DMS153 treated with DMSO at 0.1 percent for 48 hours (cell line): ENCODE data around the gene TPK1.
"Not testable (repeated sequence)": the region's sequence is repeated elsewhere in the genome, so short reads cannot be mapped to it uniquely, and the experiment has no call there.

Experiments used
- DNase-seq: peaks from one replicate; lab custom pipeline; 2025; ENCODE audit not compliant: unreplicated experiment; lab: John Stamatoyannopoulos, UW

Gene TPK1

DNA sequence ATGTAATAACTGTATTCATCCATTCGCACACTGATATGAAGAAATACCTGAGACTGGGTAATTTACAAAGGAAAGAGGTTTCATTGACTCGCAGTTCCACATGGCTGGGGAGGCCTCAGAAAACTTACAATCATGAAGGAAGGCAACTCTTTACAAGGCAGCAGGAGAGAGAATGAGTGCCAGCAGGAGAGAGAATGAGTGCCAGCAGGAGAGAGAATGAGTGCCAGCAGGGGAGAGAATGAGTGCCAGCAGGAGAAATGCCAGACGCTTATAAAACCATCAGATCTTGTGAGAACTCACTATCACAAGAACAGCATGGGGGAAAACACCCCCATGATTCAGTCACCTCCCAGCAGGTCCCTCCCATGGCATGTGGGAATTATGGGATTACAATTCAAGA, 58.0 kb downstream of the TPK1 start:
- not testable (repeated sequence) for DNase-seq

DNA sequence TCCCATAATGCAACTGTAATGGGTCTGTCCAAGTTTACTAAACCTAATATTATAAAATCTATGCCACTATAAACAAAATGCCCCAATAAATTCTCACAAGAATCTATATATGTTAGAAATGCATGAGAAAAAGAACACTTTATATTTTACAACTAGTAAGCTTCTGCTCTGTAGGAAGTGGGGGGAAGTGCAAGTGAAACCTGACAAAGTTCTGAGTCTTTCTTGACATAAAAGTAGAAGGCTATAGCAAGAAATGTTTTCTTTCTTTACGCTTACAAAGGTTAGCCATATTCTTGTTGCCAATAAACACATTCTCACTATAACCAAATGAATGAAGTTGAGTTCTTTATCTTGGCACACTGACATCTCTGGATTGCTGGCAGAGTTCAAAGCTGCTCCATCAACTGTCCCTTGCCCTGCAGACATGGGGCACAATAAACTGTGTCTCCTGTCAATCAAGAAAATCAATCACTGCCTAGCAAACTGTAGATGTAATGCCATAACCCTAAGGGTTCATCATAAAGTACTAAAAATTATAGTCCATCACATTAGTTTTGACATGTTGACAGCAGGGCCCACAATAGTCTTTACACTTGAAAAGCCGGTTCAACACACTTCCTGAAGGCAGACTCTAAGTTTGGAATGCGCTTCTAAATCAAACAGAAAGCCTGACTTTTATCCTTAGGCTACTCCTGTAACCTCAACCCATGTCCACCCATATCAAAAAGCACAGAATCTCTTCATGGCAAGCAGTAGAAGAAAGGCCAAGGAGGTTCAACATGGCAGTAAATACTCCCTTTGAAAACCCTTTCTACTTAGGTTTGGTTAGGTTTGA, 58.6 kb downstream of the TPK1 start:
- no peak for DNase-seq

DNA sequence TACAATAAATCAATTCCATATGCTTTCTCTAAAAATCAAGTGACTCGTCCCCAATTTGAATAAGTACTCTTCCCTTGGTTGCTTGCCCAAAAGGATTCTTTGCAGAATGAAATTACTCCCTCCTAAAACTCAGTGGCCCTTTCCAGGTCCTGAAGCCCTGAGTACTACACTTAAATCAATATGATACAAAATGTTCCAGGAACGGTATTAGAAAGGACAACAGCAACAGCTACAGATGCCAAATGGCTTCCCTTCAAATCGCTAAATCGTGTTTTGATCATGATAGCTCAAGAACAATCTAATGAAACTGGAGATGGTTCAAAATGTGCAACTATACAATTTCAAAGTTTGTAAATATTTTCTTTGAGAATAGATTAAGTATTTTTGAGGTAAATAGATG, 59.4 kb downstream of the TPK1 start:
- DNase-seq, result no peak

DNA sequence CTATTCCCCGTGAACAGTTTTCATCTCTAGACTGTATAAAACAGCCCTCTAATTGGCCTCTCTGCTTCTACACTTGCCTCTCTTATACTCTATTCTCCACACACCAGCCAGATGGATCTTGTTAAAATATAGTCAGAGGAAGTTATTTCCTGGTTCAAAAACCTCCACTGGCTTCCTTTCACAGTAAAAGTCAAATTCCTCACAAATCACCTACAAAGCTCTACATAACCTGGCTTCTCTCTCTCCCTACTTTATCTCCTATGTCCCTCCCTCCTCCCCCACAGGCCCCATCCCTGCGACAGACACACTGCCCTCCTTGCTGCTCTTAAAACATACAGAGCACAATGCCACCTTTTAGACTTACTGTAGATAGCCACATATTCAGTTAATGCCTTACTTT, 60.1 kb downstream of the TPK1 start:
- DNase-seq, result no peak

DNA sequence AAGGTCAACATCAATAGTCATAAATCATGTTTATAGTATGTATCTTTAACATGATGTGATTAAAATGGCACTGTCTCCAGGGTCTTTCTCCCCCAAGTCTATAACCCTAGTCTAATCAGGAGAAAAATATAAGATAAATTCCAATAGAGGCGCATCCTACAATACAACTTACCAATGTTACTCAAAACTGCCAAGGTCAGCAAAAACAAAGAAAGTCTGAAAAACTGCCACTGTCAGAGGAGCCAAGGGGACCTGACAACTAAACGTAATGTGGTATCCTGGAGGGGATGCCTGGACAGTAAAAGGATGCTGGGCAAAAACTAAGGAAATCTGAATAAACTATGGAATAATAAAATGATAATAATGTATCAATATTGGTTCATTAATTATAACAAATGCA, 63.9 kb downstream of the TPK1 start:
- no peak for DNase-seq

DNA sequence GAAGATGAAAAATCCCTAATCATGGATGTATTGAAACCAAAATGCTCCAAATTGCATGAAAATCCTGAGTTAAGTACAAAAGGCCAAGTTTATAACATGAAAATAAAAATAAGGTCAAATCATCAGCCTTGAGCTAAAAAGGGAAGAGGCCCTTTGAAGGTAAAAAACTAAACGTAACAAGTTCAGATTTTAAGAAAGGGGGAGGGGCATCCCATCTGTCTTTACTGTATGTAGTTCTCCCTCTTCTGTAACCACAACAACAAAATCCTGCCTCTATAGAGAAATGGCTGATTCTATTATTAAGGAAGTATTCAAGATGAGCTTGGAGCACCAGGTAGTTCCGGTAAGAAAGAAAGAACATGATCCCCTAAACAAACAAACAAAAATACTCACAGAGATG, 64.7 kb downstream of the TPK1 start:
- no peak for DNase-seq

DNA sequence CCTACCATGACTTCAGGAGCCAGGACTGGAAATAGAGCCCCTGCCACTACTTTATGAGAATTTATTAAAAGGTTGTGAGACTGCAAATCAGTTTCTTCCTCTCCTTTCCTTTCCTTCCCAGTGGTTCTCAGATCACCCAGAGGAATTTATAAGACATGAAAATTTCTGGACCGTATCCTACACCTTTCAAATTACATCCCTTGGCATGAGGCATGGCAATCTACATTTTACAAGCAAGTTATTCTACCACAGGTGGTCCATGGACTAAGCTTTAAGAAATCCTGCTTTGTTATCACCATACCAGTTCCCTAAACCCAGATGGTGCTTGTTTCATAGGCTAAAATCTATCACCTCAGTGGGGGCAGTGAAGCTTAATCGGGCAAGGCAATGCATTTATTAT, 66.5 kb downstream of the TPK1 start:
- no peak for DNase-seq

DNA sequence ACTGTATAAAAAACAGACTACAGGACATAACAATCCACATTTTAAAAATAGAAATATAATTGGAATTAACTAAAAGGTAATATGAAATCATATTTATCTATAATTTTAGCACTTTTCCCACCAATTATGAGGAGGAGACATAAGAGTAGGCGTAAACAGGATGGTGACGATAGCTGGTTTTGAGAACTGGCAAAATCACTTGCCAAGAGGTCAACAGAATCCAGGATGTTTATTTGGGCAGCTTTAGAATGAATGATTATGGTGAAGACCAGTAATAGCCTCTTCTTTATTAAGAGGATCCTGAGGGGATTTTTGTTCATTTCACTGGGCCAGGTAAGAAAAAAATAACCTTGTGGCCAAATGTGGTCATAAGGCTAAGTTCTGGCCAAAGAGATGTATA, 67.2 kb downstream of the TPK1 start:
- no peak for DNase-seq

DNA sequence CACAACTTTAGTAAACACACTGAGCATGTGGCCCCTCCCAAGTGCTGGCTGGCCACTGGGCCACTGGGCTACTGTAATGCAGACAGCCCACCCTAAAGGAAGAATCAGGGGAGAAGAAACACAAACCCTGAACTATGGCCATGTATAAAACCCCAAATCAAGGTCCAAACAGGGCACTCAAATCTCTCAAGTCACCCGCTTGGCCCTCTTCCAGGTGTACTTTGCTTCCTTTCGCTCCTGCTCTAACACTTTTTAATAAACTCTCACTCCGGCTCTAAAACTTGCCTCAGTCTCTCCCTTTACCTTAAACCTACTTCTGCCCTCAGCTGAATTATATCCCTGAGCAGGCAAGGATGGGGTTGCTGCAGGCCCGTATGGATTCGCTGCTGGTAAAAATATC, 72.6 kb downstream of the TPK1 start:
- no peak for DNase-seq

DNA sequence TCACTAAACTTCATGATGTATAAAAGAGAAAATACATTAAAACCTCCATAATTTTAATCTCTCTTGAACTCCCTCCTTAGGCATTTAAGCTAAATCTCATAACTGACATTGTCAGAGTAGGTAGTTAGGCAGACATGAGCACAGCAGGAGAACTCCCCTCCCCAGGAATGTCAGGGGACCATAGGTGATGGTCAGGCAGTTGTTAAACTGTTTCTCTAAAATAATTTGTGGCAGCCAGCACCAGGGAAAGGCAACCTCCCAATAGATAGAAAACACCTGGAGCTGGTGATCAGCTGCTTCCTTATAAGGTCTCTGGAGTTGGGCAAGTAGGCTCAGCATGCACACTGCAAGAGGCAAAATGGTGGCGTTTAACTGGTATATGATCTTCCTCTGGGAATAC, 73.0 kb downstream of the TPK1 start:
- DNase-seq, result no peak

DNA sequence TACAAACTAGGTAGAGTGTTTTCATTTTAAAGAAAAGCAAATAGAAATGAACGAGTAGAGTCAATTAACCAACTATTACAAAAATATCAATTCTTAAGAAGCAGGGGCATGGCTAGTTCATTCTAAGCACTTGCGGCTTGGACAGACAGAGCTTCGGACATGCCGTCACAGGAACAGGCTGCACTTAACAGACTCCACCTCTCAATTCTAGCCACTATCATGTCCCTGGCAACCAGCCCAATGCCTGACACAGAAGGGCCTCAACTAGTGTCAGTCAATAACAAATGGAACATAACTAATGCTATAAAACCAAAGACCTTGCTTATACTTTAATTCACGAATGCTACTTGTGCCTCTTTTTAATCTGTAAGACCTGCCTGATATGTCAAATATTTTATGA, 74.4 kb downstream of the TPK1 start:
- no peak for DNase-seq

DNA sequence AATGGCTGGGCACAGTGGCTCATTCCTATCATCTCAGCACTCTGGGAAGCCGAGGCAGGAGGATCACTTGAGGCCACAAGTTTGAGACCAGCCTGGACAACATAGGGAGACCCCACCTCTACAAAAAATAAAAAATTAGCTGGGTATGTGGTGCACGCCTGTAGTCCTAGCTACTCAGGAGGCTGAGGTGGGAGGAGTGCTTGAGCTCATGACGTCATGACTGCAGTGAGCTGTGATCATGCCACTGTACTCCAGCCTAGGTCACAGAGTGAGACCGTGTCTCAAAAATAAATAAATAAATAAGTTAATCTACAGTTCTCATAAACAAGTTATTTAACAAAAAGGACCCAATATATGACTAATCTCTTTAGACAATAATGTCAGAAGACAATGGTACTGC, 76.2 kb downstream of the TPK1 start:
- no peak for DNase-seq

DNA sequence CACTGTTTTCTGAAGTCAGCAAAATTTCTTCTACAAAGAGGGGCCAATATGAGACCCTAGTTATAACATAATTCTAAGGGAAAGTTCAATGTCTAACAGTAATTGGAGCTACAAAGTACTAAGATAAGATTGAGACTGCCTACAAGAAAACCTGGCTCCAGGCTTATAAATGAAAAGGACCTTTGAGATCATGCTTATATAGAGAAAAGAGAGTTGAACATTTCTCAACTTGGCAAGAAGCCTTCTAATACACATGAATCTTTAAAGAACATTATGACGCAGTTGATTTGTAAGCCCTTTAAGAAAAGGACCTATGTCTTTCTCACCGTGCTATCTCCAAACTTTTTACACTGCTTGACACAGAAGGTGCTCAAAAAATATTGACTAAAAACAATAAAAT, 87.9 kb downstream of the TPK1 start:
- no peak for DNase-seq

DNA sequence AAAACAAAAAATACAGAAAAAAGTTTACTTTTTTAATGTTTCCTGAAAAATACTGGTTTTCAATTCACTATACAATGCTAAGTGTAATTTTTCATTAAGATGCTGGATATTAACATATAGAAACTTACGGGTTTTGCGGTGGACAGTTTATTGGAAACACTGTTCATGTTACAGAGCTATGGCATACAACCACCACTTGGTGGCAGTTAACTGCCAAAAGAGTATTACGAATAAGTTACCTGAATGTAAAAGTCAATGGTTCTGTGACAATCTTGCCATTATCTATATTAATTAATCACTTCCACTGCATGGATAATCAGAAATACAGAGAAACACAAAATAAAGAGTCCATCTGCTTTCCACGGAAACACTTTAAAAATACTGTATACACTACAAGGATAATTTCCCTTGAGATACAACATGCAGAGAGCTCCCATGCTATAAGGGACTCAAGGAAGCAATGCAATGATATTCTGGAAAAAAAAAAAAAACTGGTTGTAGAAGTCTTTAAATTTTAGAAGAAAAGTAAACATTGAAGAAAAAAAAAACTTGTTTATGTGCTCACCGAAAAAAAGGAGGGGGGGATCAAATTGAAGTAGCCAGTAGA, 97.0 kb downstream of the TPK1 start:
- peak; percentile 9 for DNase-seq

DNA sequence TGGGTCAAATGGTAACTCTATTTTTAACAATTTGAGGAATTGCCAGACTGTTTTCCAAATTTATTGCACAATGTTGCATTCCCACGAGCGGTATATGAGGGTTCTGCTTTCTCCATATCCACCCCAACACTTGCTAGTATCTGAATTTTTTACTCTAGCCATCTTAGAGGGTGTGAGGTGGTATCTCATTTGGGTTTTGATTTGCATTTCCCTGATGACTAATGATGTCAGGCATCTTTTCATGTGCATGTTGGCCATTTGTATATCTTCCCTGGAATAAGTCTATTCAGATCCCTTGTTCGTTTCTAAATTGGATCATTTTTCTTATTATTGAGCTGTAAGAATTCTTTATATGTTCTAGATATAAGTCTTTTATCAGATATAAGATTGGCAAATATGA, 97.7 kb downstream of the TPK1 start:
- DNase-seq, result no peak

DNA sequence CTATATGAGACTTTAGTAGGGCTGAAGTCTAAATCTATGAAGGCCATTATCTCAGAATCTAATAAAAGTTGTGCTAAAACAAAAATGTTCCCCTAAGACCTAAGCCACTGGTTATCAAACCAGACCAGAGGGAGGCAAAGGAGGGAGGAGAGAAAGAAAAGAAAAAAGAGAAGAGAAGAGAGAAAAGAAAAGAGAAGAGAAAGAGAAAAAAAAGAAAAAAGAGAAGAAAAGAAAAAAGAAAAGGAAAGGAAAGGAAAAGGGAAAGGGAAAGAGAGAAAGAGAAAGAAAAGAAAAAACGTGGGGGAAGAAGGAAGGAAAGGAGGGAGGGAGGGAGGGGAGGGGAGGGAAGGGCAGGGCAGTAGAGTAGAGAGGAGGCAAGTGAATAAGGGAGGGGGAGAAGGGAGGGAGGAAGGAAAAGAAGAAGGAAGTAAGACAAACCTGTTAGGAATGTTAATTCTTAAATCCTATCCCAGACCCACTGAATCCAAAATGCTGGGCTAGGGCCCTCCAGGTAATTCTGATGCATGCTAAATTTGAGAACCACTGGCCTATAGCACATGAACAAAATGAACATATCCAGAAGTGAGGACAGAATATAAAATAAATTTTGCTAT, 98.9 kb downstream of the TPK1 start:
- no peak for DNase-seq

DNA sequence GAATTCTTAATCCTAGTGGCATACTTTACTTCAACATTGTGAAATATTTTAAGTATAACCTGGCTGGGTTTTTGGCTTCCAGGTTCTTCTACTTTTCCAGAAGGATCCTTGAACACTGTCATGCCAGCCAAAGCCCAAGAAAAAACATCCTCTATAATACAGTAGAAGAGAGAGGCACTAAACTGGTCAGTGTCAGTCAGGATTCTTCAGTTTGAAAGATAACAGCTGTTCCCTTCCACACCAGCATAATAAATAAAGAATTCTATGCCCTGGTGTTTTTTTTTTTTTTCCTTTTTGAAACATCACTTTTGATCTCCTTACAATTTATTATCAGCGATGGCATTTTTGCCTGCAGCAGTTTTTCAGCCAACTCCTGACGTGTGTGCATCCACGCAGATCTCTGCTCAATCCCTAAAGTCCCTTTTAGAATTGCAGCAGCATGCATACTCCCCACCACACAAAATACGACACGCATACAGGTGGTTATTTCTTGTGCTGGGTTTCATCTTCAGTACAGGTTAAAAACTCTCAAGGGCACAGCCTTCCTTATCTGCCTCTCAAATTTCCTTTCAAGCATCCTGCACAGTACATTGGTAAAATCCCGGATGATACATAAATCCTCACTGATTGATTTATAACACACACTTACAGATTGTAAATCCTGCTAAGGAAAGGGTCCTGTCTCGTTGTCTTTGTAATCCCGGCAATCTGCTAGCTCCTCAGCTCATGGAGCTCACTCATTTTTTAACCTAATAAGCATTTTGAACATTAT, 100.2 kb downstream of the TPK1 start:
- no peak for DNase-seq

DNA sequence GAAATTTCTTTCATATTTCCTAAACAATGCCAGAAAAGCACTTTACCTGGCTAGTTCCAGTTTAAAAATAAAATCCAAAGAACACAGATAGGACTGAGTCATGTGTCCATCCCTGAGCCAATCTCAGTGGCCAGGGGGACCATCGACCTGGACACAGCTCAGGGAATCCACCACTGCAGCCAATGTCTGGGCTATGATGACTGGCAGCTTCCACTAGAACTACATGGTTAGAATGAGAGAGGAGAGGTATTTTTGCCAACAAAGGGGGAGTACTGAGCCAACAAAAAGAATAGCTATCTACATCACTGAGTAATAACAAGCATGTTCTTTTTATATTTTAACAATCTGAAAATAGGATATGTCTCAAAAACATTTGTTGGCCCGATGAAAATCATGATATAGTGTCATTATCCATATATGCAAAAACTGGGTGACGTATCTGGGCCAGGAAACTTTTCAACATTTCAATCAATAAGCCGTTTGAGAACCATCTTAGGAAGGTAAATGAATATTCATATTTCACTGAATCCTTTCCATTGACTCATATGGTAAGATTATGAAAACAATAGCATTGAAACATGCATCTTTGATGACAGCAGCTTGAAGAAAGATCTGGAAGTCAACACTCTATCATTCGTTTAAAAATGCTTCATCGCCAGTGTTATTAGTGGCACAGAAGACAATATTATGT, 104.0 kb downstream of the TPK1 start:
- no peak for DNase-seq

DNA sequence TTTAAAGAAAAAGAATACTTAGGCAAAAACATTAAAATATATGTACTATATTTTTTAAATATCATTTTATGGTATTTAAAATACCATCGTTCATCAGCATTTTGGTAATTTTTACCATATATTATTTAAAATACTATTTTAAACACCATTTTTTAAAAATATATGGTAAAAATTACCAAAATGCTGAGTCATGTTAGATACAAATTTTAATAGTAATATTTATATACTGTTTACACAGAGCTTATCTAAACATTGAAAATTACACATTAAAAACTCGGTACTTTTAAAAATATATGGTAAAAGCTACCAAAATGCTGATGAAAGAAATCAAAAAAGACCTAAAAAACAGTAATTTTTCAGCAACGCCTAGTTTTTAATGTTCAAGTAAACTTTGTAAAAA, 105.6 kb downstream of the TPK1 start:
- no peak for DNase-seq

DNA sequence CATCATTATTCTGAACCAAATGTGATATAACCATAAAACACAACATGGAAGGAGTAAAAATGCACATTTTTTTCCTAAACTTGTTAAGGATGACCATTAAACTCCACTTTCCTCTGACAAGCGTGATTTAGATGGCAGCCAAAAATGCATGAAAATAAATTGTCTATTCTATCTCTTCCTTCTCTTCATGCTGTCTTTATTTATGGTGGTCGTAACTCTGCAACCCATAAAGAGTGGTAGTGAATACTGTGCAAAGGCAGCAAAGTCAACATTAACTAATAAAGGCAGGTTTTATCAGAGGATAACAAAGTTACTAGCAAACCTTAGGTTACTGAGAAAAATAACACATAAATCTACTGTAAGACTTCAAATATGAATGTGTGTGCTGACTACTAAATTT, 106.6 kb downstream of the TPK1 start:
- no peak for DNase-seq

DNA sequence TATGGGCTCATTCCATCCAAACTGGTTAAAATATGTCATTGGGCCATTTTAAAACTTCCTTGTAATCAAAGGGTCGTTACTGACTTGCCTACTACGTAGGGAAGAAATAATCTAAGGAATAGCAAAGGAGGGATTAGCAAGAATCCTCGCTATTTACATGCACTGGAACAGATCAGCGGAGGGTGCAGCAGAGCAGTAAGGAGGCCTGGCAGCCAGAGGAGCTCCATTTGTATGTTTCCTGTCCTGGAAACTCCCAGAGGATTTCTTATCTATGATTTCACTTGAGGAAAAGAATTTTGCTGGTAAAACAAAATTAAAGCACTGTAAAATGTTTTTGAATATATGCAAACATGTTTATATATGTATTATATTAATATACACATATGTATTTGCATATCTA, 107.3 kb downstream of the TPK1 start:
- no peak for DNase-seq
